K562 (cell line): Measurements from ENCODE around the gene ACTN3. TPM values are rescaled to one million over a fixed set of nuclear protein-coding genes. Genes with fewer than 3 reads are reported as not detected.
A peak's percentile ranks its signal among the peaks of the same experiment; 100 is the strongest.

Source experiments
- CREM ChIP-seq: IDR thresholded peaks from 2 replicates; pipeline ENCODE4 v1.6.1; 2014; ENCODE audit warnings: antibody characterized with exemption, low read depth
- E4F1 ChIP-seq: fragments of 250-450 bp; sonication (Bioruptor Pico); IDR thresholded peaks from 2 replicates; pipeline ENCODE4 v1.5.0; 2021; ENCODE audit warnings: mild to moderate bottlenecking, borderline replicate concordance
- ELK1 ChIP-seq: sonication (generic); formaldehyde crosslinking; IDR thresholded peaks from 2 replicates; pipeline ENCODE4 v1.8.1; 2022; ENCODE audit warnings: missing genetic modification reagents
- ETV1 ChIP-seq: fragments of 450-650 bp; conservative IDR thresholded peaks from 2 replicates; pipeline ENCODE4 v1.6.1; 2016; ENCODE audit warnings: missing genetic modification characterization, control low read depth, low read depth, missing compliant biosample characterization
- FOXJ2 ChIP-seq: fragments of 200-800 bp; sonication (Bioruptor generic); IDR thresholded peaks from 2 replicates; pipeline ENCODE4 v1.6.1; 2016; ENCODE audit warnings: missing genetic modification characterization, missing compliant biosample characterization
- HMG20A ChIP-seq: fragments of 450-650 bp; formaldehyde crosslinking; conservative IDR thresholded peaks from 2 replicates; pipeline ENCODE4 v1.4.0; 2020; ENCODE audit warnings: mild to moderate bottlenecking, mixed read lengths
- L3MBTL2 ChIP-seq: fragments of 450-650 bp; IDR thresholded peaks from 2 replicates; pipeline ENCODE4 v1.6.1; 2016; ENCODE audit warnings: mild to moderate bottlenecking, moderate library complexity
- MCM2 ChIP-seq: fragments of 450-650 bp; IDR thresholded peaks from 2 replicates; pipeline ENCODE4 v1.6.1; 2017; ENCODE audit warnings: low read depth, mild to moderate bottlenecking
- MCM7 ChIP-seq, 2 experiments: fragments of 450-650 bp; IDR thresholded peaks; 2 replicates each; pipeline ENCODE4 v1.6.1; 2016 to 2018
- NUFIP1 ChIP-seq: fragments of 450-650 bp; IDR thresholded peaks from 2 replicates; pipeline ENCODE4 v1.6.1; 2018; ENCODE audit not compliant: partially characterized antibody
- PML ChIP-seq: IDR thresholded peaks from 2 replicates; pipeline ENCODE4 v1.6.1; 2012; ENCODE audit warnings: low read length, inconsistent platforms
- RAD21 ChIP-seq, 2 experiments: fragments of 250-450 bp in 1 of 2; fragments of 450-650 bp in 1 of 2; sonication (Bioruptor Pico) in 1 of 2; formaldehyde crosslinking in 1 of 2; IDR thresholded peaks in 1 of 2; conservative IDR thresholded peaks in 1 of 2; 2 replicates each; pipeline versions ENCODE4 v1.4.0 to v1.8.0; 2020 to 2022; ENCODE audit warnings: mild to moderate bottlenecking in 2 of 2, moderate library complexity in 1 of 2
- RBM25 ChIP-seq: fragments of 200-400 bp; formaldehyde crosslinking; IDR thresholded peaks from 2 replicates; pipeline ENCODE4 v1.6.1; 2018; ENCODE audit warnings: low read length, low read depth, moderate library complexity; ENCODE audit not compliant: severe bottlenecking
- RCOR1 ChIP-seq, 2 experiments: IDR thresholded peaks; 2 replicates each; pipeline ENCODE4 v1.6.1; 2012; ENCODE audit warnings: low read depth in 2 of 2, low read length in 2 of 2, borderline replicate concordance in 1 of 2, improper control_type of control experiment in 1 of 2
- RUNX1 ChIP-seq: sonication (generic); IDR thresholded peaks from 2 replicates; pipeline ENCODE4 v1.6.1; 2016; ENCODE audit warnings: antibody characterized with exemption, low read depth
- STAT5A ChIP-seq: IDR thresholded peaks from 2 replicates; pipeline ENCODE4 v1.6.1; 2012; ENCODE audit warnings: low read length, inconsistent platforms, borderline replicate concordance
- ZNF146 ChIP-seq: IDR thresholded peaks from one replicate; pipeline ENCODE4 v1.6.1; 2018; ENCODE audit warnings: missing compliant biosample characterization; ENCODE audit not compliant: unreplicated experiment
- polyA plus RNA-seq, 8 experiments: library from polyadenylated mRNA; depleted of rRNA in 4 of 8; stranded (reverse) in 5 of 8; unstranded in 3 of 8; fragments of >200 nt; fragmentation: Nextera tagmentation in 2 of 8; fragmentation: Illumina TruSeq in 1 of 8; extraction: Ambion mirVana in 2 of 8; extraction: Trizol in 1 of 8; gene quantifications; 2 replicates each; pipeline versions ENCODE4 v1.2.1 to v1.2.3, GENCODE V29; 2011 to 2014; ENCODE audit warnings: inconsistent platforms in 1 of 8, missing spikeins in 1 of 8
- total RNA-seq, 7 experiments: library from RNA; depleted of rRNA in 6 of 7; stranded (reverse); fragments of >200 nt in 6 of 7; fragmentation: Illumina TruSeq in 2 of 7; extraction: Trizol in 2 of 7; gene quantifications; 2 replicates each; pipeline versions ENCODE4 v1.2.1 to v1.2.3, GENCODE V29; 2011 to 2021; ENCODE audit warnings: low replicate concordance in 1 of 7
- TF ChIP-seq, protein P1 (sequence below): fragments of 450-650 bp; IDR thresholded peaks from 2 replicates; pipeline ENCODE4 v1.6.1; 2016; ENCODE audit warnings: mild to moderate bottlenecking
- TF ChIP-seq, protein P2 (sequence below), 2 experiments: fragments of 450-650 bp; conservative IDR thresholded peaks; 2 replicates each; pipeline ENCODE4 v1.6.1; 2017; ENCODE audit warnings: mild to moderate bottlenecking in 2 of 2, moderate library complexity in 2 of 2
- TF ChIP-seq, protein P3 (sequence below): sonication (generic); formaldehyde crosslinking; IDR thresholded peaks from 2 replicates; pipeline ENCODE4 v1.8.0; 2022; ENCODE audit warnings: mild to moderate bottlenecking, missing genetic modification reagents

ACTN3 gene
- total and polyA plus RNA-seq, 9 of the 15 experiments (the other 6 are each of a cell fraction or from before 2014, with no cell fraction given), result not detected

GRCh38 chr11:66559142-66559865 lies 12.6 kb downstream of the ACTN3 start (continued):
- no peak for TF ChIP-seq NUFIP1
- no peak for TF ChIP-seq HMG20A (CRISPR knock-in tag)
- TF ChIP-seq ZNF146 (CRISPR knock-in tag), result no peak
- peak; percentile 62 for TF ChIP-seq CREM
- no peak for TF ChIP-seq STAT5A
- TF ChIP-seq RUNX1, result no peak
- no peak for TF ChIP-seq FOXJ2 (tag)
- no peak for TF ChIP-seq ETV1 (tag)
- TF ChIP-seq E4F1 (CRISPR knock-in tag), result no peak
- no peak for TF ChIP-seq ELK1 (CRISPR knock-in tag)
- TF ChIP-seq, protein P1, sequence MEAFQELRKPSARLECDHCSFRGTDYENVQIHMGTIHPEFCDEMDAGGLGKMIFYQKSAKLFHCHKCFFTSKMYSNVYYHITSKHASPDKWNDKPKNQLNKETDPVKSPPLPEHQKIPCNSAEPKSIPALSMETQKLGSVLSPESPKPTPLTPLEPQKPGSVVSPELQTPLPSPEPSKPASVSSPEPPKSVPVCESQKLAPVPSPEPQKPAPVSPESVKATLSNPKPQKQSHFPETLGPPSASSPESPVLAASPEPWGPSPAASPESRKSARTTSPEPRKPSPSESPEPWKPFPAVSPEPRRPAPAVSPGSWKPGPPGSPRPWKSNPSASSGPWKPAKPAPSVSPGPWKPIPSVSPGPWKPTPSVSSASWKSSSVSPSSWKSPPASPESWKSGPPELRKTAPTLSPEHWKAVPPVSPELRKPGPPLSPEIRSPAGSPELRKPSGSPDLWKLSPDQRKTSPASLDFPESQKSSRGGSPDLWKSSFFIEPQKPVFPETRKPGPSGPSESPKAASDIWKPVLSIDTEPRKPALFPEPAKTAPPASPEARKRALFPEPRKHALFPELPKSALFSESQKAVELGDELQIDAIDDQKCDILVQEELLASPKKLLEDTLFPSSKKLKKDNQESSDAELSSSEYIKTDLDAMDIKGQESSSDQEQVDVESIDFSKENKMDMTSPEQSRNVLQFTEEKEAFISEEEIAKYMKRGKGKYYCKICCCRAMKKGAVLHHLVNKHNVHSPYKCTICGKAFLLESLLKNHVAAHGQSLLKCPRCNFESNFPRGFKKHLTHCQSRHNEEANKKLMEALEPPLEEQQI, result no peak
- TF ChIP-seq RAD21 (CRISPR knock-in tag; conservative IDR thresholded peaks at IDR 0.05 in 1 of 2, IDR thresholded peaks at IDR 0.05 in 1 of 2), result no peak
- TF ChIP-seq, protein P2, sequence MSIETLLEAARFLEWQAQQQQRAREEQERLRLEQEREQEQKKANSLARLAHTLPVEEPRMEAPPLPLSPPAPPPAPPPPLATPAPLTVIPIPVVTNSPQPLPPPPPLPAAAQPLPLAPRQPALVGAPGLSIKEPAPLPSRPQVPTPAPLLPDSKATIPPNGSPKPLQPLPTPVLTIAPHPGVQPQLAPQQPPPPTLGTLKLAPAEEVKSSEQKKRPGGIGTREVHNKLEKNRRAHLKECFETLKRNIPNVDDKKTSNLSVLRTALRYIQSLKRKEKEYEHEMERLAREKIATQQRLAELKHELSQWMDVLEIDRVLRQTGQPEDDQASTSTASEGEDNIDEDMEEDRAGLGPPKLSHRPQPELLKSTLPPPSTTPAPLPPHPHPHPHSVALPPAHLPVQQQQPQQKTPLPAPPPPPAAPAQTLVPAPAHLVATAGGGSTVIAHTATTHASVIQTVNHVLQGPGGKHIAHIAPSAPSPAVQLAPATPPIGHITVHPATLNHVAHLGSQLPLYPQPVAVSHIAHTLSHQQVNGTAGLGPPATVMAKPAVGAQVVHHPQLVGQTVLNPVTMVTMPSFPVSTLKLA (conservative IDR thresholded peaks at IDR 0.05), result peak in 1 of 2 experiments; percentile 58; a peak in 1 of 4 replicates
- TF ChIP-seq PML, result no peak
- TF ChIP-seq, protein P3, sequence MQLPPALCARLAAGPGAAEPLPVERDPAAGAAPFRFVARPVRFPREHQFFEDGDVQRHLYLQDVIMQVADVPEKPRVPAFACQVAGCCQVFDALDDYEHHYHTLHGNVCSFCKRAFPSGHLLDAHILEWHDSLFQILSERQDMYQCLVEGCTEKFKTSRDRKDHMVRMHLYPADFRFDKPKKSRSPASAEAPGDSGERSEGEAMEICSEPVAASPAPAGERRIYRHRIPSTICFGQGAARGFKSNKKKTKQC (CRISPR knock-in tag), result peak; percentile 74; the same call in 1 of the 2 replicates
- TF ChIP-seq RBM25, result no peak
- no peak for TF ChIP-seq MCM2
- TF ChIP-seq MCM7 (IDR thresholded peaks at IDR 0.05), result no peak
- peak; percentile 99 for TF ChIP-seq L3MBTL2
- no peak for TF ChIP-seq RCOR1 (IDR thresholded peaks at IDR 0.05; ENCODE audit: borderline replicate concordance in 1 of 2, low read depth in 2 of 2, low read length in 2 of 2)
